GM21515 (cell line): Measurements from ENCODE around the gene SLC66A2.

Source experiments
- ATAC-seq: cut with Tn5 transposase; IDR thresholded peaks from one replicate; pipeline ENCODE4 v1.9.1; 2021; ENCODE audit not compliant: unreplicated experiment

SLC66A2 gene

GRCh38 chr18:79852561-79853302 is 98.7 kb downstream of the SLC66A2 start:
- no peak for ATAC-seq
